Measurements from ENCODE around the gene OR2H1. TPM values are rescaled to one million over a fixed set of nuclear protein-coding genes. Genes with fewer than 3 reads are reported as not detected.

The OR2H1 gene
- total RNA-seq, 1 donor from 2014 or later = not detected

- no peak for DNase-seq (ENCODE audit: extremely low spot score, unreplicated experiment)
- no peak overlapping the region for H3K4me3 Mint-ChIP-seq (ENCODE audit: unreplicated experiment)
- H3K36me3 Mint-ChIP-seq (ENCODE audit: unreplicated experiment) = no peaks in the 10 kb centered on the region
- H3K27ac Mint-ChIP-seq (ENCODE audit: unreplicated experiment) = no peak overlapping the region
- no peaks in the 10 kb centered on the region for H3K4me1 Mint-ChIP-seq (ENCODE audit: unreplicated experiment)
- no peak for TF ChIP-seq CTCF (IDR thresholded peaks at IDR 0.05)
- no peaks in the 10 kb centered on the region for H3K27me3 Mint-ChIP-seq (ENCODE audit: unreplicated experiment)
- H3K9me3 Mint-ChIP-seq (ENCODE audit: unreplicated experiment) = peaks cover 18% of the 10 kb centered on the region
Measured at GRCh38 chr6:29447670-29448069, 9.3 kb upstream of the OR2H1 start.

GRCh38 chr6:29451471-29452193 is 5.3 kb upstream of the OR2H1 start:
- Mint-ChIP-seq H3K27ac (ENCODE audit: unreplicated experiment) (no peak overlapping the region), H3K27me3 (ENCODE audit: unreplicated experiment) (no peaks in the 10 kb centered on the region)

GRCh38 chr6:29461021-29461814 is 4.3 kb downstream of the OR2H1 start:
- Mint-ChIP-seq H3K4me3 (ENCODE audit: unreplicated experiment) (no peak overlapping the region), H3K36me3 (ENCODE audit: unreplicated experiment) (no peaks in the 10 kb centered on the region), H3K9me3 (ENCODE audit: unreplicated experiment) (no peaks in the 10 kb centered on the region), H3K27me3 (ENCODE audit: unreplicated experiment) (no peaks in the 10 kb centered on the region), H3K27ac (ENCODE audit: unreplicated experiment) (no peak overlapping the region), H3K4me1 (ENCODE audit: unreplicated experiment) (no peaks in the 10 kb centered on the region)
- no peak for TF ChIP-seq CTCF (IDR thresholded peaks at IDR 0.05)
- no peak for DNase-seq (ENCODE audit: extremely low spot score, unreplicated experiment)

More at GRCh38 chr6:29451471-29452193, 5.3 kb upstream of the OR2H1 start:
- peaks cover 10% of the 10 kb centered on the region for H3K9me3 Mint-ChIP-seq (ENCODE audit: unreplicated experiment)
- H3K4me1 Mint-ChIP-seq (ENCODE audit: unreplicated experiment) = no peaks in the 10 kb centered on the region
- no peaks in the 10 kb centered on the region for H3K36me3 Mint-ChIP-seq (ENCODE audit: unreplicated experiment)
- no peak for TF ChIP-seq CTCF (IDR thresholded peaks at IDR 0.05)
- no peak overlapping the region for H3K4me3 Mint-ChIP-seq (ENCODE audit: unreplicated experiment)
- no peak for DNase-seq (ENCODE audit: extremely low spot score, unreplicated experiment)

- H3K36me3 Mint-ChIP-seq (ENCODE audit: unreplicated experiment) = no peaks in the 10 kb centered on the region
- DNase-seq (ENCODE audit: extremely low spot score, unreplicated experiment) = no peak
- no peak overlapping the region for H3K27ac Mint-ChIP-seq (ENCODE audit: unreplicated experiment)
- no peaks in the 10 kb centered on the region for H3K27me3 Mint-ChIP-seq (ENCODE audit: unreplicated experiment)
- TF ChIP-seq CTCF (IDR thresholded peaks at IDR 0.05) = no peak
- no peak overlapping the region for H3K4me3 Mint-ChIP-seq (ENCODE audit: unreplicated experiment)
- H3K4me1 Mint-ChIP-seq (ENCODE audit: unreplicated experiment) = no peaks in the 10 kb centered on the region
- no peaks in the 10 kb centered on the region for H3K9me3 Mint-ChIP-seq (ENCODE audit: unreplicated experiment)
Measured at GRCh38 chr6:29462022-29462421, 5.1 kb downstream of the OR2H1 start.

GRCh38 chr6:29465279-29465678 is 8.3 kb downstream of the OR2H1 start:
- no peak for DNase-seq (ENCODE audit: extremely low spot score, unreplicated experiment)
- no peak for TF ChIP-seq CTCF (IDR thresholded peaks at IDR 0.05)
- no peaks in the 10 kb centered on the region for H3K36me3 Mint-ChIP-seq (ENCODE audit: unreplicated experiment)

More at GRCh38 chr6:29465279-29465678, 8.3 kb downstream of the OR2H1 start:
- Mint-ChIP-seq H3K9me3 (ENCODE audit: unreplicated experiment) (no peaks in the 10 kb centered on the region), H3K4me1 (ENCODE audit: unreplicated experiment) (no peaks in the 10 kb centered on the region), H3K27ac (ENCODE audit: unreplicated experiment) (no peak overlapping the region), H3K4me3 (ENCODE audit: unreplicated experiment) (no peak overlapping the region), H3K27me3 (ENCODE audit: unreplicated experiment) (no peaks in the 10 kb centered on the region)

All from osteocyte (in vitro differentiated cells).